ENCODE measurements around the gene MBP. TPM values are rescaled to one million over a fixed set of nuclear protein-coding genes. Genes with fewer than 3 reads are reported as not detected.

The MBP gene
- total and polyA plus RNA-seq, 2 of the 4 experiments (the other 2 are of a cell fraction), result 0.72 to 0.90 TPM

- TF ChIP-seq RCOR1 (IDR thresholded peaks at IDR 0.05; ENCODE audit: insufficient replicate concordance, low read length) (no peak), BHLHE40 (IDR thresholded peaks at IDR 0.05; ENCODE audit: low read depth, low read length) (no peak), MAZ (IDR thresholded peaks at IDR 0.05; ENCODE audit: borderline replicate concordance, low read depth, low read length) (no peak), CHD1 (IDR thresholded peaks at IDR 0.05; ENCODE audit: low read depth, low read length) (no peak), RFX5 (IDR thresholded peaks at IDR 0.05; ENCODE audit: low read depth, low read length) (no peak), CTCF (conservative IDR thresholded peaks at IDR 0.05; ENCODE audit: low read depth, low read length) (no peak), MXI1 (IDR thresholded peaks at IDR 0.05; ENCODE audit: borderline replicate concordance, low read depth, low read length) (no peak), USF2 (IDR thresholded peaks at IDR 0.05; ENCODE audit: low read depth, low read length) (no peak)
- Histone ChIP-seq H4K20me1 (ENCODE audit: insufficient read depth, low read length) (no peaks in the 10 kb centered on the region), H3K79me1 (ENCODE audit: low read depth in 1 of 2, low read length in 2 of 2) (no peaks in the 10 kb centered on the region), H3K27ac (ENCODE audit: insufficient read depth, low read length) (no peak overlapping the region), H2AK5ac (ENCODE audit: low read depth, low read length) (no peak overlapping the region), H2AK9ac (replicated peaks; ENCODE audit: low read depth, low read length, poor library complexity) (no peak overlapping the region), H4K8ac (ENCODE audit: low read depth in 2 of 2, low read length in 2 of 2) (no peak overlapping the region), H2BK120ac (ENCODE audit: low read depth, low read length) (no peak overlapping the region), H2BK5ac (ENCODE audit: low read depth, low read length, poor library complexity, severe bottlenecking) (no peak overlapping the region), H4K5ac (ENCODE audit: low read depth, low read length) (no peak overlapping the region), H3K27me3 (ENCODE audit: control insufficient read depth, insufficient read depth, low read length) (peaks cover 1% of the 10 kb centered on the region; the same call in 1 of the 2 replicates), H3K9me3 (ENCODE audit: control insufficient read depth, insufficient read depth, low read length) (no peaks in the 10 kb centered on the region), H3K9me1 (ENCODE audit: insufficient read depth, low read length) (no peaks in the 10 kb centered on the region), H2BK15ac (ENCODE audit: low read depth, low read length) (no peak overlapping the region), H3K4me2 (ENCODE audit: low read depth, low read length) (no peak overlapping the region), H3K36me3 (ENCODE audit: control insufficient read depth, insufficient read depth, low read length) (no peaks in the 10 kb centered on the region), H3K18ac (ENCODE audit: low read depth, low read length) (no peak overlapping the region), H3K4me1 (ENCODE audit: control insufficient read depth, insufficient read depth, low read length) (peaks cover 3% of the 10 kb centered on the region; the same call in 1 of the 2 replicates), H2BK20ac (ENCODE audit: low read depth, low read length) (no peak overlapping the region), H3K9ac (ENCODE audit: low read depth, low read length) (no peak overlapping the region), H2AFZ (replicated peaks; ENCODE audit: low read length, poor library complexity) (no peak overlapping the region), H4K91ac (ENCODE audit: insufficient read depth, low read depth, low read length) (no peak overlapping the region), H3K23ac (ENCODE audit: low read depth, low read length) (no peak overlapping the region), H3K14ac (replicated peaks; ENCODE audit: low read depth, low read length) (no peak overlapping the region), H3K56ac (ENCODE audit: extremely low read depth, insufficient read depth, low read length) (no peak overlapping the region), H3K4me3 (ENCODE audit: insufficient read depth, low read depth, low read length) (no peak overlapping the region), H3K4ac (ENCODE audit: low read depth, low read length) (no peak overlapping the region)
- BruUV-seq (replicated peaks), result no TSS peak
- in situ Hi-C loops (cut with MboI; ENCODE audit: low sequenced_read_pairs) (no loop called here), dilution Hi-C loops (cut with HindIII; ENCODE audit: low sequenced_read_pairs, unreplicated experiment) (no loop called here), intact Hi-C loops (cut with micrococcal nuclease) (no loop called here)
- ChIA-PET POLR2A (ENCODE audit: unreplicated experiment) (no interaction called here), CTCF (no interaction called here)
- no CpG with 5 or more reads among the region's 10 CpGs for WGBS, 2 experiments (ENCODE audit: extremely low coverage in 2 of 2, insufficient read length in 1 of 2)
- DNase-seq, result no peak
- no peak for ATAC-seq (ENCODE audit: low read depth)
These were observed 93.1 kb downstream of the MBP start for GRCh38 chr18:77039196-77040130.

Measured in IMR-90 (cell line).